NCI-H187 treated with DMSO at 0.1 percent for 48 hours (cell line): ENCODE results near the gene MYLK.

Source experiments
- DNase-seq: peaks from one replicate; lab custom pipeline; 2025; lab: John Stamatoyannopoulos, UW

Gene MYLK

DNA sequence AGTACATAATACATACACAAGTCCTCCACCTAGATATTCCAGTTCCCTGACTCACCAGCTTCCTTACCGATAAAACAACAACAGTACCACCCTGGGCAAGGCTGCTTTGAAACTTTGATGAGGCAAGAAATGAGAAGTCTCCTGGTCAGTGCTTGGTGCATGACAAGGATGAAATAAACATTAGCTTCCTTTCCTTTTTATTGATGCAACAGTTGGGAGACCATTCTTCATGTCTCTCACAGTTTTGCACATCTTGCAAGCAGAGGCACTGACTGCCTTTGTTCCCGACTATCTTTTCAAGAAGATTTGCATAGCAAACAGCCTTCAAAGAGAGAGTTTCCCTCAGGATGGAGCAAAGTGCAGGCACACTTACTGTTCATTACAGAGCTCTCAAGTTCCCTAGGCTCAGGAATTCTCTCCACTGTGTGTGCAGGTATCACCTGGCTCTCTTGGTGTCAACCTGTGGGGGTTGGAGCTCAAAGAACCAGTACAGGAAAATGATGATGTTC, 65.2 kb downstream of the MYLK start:
- DNase-seq, result no peak

DNA sequence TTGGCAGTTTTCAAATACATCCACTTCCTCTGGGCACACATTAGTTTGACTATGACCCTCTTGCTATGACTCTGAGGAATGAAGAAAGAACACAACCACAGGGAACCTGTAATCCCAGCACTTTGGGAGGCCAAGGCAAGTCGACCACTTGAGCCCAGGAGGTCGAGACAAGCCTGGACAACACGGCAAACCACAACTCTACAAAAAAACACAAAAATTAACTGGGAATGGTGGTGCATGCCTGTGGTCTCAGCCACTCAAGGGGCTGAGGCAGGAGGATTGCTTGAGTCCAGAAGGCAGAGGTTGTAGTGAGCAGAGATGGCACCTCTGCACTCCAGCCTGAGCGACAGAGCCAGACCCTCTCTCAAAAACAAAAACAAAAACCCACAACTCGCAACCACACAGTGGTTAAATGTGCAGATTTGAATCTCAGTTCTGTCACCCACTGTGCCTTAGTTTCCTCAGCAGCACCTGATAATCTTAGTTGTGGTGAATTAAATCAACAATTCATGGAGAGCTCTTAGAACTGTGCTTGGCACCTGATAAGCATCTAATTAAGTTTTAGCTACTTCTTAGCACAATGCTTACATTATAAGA, 65.7 kb downstream of the MYLK start:
- DNase-seq, result no peak

GRCh38 chr3:123817413-123817812, 66.7 kb downstream of the MYLK start:
- no peak for DNase-seq

DNA sequence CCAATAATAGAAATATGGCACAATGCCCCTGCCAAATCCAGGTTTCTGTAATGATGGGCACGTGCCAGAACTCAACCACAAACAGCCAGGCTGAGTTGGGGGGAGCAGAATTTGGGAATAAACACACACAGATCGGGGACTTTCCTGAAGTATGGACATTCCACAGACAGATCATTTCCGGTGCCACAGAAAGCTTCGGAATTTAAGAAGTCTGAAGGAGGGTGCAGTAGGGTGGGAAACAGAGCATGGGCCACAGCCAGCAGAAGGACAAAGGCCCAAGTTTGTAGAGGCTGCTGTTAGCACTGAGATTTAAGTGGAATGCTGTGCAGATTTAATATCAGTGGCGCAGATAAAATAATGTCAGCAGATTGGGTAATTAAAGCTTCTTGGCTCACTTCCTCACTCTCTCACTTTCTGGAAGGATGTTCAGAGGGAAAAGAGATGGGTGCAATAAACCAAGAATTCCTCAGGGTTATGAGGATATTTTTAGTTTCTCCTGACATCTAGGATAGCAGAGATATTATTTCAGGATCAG, 67.4 kb downstream of the MYLK start:
- no peak for DNase-seq

DNA sequence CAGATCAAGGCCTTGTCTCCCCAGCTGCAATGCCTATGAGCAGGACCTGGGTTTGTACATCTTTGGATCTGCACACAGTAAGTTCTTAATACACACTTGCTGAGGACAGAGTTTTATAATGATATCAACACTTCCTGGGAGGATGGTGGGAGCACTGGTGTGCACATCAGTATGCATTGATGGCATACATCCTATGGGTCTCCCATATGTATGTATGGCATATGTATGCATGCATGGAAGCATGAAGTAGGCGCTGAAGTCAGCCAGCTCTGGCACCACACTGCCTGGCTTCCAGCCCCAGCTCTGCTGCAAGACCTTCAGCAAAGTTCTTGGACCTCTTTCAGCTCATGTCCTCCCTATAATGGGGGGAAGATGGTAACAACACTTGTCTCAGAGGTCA, 68.2 kb downstream of the MYLK start:
- no peak for DNase-seq

DNA sequence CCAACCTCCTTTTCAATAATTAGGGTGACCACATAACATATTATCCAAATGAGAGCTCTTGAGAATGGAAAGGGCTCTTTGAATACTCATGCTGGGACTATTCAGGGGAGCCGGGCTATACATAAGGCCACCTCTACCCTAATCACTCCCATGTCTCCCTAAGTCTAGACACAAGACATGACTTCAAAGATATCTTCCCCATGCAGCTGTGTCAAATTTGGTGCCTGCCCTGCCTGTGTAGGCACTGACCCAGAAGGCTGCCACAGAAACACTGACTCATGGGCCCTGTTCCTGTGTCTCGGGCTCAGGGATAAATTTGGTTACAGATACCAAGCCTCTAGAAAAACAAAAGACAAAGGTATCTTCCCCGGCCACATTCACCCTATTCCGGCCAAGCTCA, 70.3 kb downstream of the MYLK start:
- no peak for DNase-seq

GRCh38 chr3:123809597-123809996, 74.5 kb downstream of the MYLK start:
- no peak for DNase-seq

DNA sequence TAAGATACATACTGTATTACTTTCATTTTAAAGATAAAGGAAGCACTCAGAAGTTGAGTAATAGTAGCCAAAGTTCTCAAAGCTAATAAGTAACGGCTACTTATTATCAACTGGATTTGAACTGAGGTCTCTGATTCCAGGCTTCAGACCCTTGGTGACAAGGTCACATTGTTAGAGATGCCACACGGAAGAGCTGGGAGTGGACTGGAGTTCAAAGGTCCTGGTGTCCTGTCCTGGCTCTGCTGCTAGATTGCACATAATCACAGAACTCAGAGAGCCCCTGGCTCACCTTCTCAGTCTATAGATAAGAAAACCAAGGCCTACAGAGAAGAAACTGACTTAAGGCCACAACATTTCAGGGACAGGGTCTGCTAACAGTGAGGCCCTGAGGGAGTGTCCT, 75.3 kb downstream of the MYLK start:
- no peak for DNase-seq

DNA sequence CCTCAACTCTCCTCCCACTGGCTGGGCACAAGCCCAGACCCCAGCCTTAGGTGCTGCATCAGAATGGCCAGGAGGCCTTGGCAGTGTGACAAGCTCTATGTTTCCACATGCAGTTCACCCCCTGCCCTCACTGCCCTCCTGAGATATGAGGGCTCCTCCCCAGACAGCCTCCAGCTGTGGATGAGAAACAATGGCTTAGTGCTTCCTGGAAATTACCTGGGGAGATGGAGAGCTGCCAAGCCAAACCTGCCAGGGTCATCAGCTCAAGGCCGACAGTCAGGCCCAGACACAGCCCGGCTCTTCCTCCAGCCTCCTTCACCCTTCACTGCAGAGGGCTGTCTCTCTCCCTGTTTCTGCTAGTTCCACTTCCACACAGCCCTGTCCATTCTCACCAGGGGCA, 76.3 kb downstream of the MYLK start:
- no peak for DNase-seq

DNA sequence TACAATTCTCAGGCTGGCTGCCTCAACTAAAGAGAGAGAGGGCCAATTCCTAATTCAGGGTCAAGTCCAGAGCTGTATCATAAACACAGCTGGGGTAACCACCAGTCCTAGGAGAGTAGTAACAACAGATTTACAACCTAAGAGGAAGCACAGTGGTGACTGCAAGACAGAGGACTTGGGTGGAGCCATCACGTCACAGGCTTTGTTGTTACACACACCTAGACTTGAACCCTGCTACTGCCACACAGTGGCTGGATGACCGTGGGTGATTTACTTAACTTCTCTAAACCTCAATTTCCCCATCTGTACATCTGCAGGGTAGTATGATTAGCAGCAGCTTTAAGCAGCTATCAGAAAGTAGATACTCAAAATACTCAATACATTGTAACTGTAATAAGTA, 78.6 kb downstream of the MYLK start:
- no peak for DNase-seq

DNA sequence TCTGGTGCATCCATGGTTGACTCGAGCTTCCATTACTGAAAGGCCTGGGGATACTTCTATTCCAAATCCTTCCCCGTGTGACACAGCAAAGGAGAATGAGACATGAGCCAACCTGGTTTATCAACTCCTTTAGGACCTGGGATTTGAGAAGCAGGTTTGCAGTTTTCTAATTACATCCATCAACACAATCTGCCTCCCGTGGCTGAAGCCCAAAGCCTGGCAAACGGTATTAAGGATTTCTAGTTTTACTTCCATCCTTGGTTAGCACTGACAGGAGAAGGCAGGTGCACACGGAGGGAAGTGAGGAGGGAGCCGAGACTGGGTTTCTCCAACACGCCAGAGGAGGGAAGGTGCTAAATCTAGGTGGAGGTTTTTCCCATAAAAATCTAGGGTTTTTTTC, 79.0 kb downstream of the MYLK start:
- DNase-seq, result no peak

DNA sequence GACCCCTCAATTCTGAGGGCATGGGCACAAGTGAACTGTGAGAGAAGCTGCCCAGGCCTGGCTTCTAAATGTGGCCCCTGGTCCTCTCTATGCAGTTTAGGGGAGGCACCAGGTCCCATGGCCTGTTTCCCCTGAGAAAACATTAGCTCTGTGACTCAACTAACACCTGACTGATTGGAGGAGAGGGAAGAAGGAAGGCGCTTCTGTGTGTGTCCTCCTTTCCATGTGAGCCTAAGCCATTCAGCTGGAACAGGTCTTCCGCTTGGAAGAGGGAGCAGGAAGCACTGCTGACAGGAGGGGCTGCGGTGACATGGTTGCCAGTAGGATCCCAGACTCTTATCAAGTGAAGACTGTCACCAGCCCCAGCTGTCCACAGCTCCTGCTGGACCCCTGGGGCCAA, 79.5 kb downstream of the MYLK start:
- no peak for DNase-seq

DNA sequence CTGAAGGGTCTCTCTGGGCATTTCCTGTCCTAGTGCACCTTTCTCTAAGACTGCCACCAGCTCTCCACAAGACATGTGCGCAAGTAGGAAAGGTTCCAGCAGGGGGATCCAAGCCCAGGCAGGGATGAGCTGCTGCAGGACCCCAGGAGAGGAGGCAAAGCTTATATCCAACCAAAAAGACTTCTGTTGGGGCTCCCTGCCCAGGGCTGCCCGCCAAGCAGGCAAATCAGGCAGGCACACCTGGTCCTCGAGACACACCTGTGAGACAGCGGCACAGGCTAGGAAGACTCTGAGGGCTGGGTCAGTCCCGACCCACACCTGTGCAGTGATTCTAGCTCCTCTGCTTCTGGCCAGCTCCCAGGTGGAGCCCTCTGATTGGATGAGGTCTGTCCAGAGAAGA, 80.6 kb downstream of the MYLK start:
- no peak for DNase-seq

- DNase-seq, result no peak
Observed at GRCh38 chr3:123802007-123802625, 82.0 kb downstream of the MYLK start.

- DNase-seq, result no peak
Observed at GRCh38 chr3:123801474-123801873, 82.7 kb downstream of the MYLK start.

DNA sequence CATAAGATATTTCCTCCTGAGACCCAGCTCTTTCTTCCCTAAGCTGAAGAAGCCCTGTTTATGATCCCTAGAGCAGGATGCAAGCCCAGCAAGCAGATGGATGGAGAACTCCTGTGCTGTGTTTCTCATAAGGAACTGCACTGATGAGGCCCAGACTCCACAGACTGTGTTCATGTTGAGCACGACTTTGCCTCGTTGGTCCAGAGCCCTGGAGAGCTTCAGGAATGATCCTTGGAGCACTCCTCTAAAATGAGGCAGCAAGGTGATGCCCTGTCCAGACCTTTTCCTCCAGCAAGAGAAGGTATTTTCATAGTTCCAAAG, 83.8 kb downstream of the MYLK start:
- no peak for DNase-seq

DNA sequence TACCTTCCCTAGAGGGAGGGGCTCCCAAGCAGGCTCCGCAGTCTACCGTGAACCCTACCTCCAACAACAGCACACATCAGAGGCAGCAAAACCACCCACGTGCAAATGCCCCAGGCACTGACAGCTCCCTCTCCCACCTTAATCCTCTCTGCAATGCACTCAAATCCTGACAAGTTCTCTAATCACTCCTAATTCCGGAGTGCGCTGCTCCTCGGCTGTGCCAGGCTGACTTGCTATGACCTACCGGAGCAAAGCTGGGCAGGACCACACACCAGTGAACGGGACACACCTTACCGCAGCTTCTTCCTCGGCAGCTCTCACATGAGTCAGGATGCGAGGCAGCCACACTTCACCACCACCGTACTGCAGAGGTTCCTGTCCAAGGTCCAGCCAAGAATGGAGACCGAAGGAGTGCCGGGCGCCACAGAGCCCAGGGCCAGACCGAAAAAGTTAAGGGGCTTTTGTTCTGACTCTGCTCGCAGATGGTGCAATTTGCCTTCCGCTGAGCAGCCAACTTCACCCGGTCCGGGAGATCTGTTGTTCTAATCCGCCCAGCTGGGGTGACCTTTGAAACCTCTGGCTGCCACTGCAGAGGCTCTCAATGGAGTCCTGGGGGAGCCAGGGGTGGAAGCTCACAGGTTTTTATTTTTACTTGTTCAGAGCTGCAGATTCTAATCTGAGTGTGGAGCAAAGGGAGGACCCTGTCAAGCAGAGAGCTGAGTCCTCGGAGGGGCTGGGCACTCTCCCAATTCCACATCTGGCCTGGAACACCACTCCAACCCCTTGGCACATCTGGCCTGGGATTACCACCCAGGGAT, 84.4 kb downstream of the MYLK start:
- no peak for DNase-seq

DNA sequence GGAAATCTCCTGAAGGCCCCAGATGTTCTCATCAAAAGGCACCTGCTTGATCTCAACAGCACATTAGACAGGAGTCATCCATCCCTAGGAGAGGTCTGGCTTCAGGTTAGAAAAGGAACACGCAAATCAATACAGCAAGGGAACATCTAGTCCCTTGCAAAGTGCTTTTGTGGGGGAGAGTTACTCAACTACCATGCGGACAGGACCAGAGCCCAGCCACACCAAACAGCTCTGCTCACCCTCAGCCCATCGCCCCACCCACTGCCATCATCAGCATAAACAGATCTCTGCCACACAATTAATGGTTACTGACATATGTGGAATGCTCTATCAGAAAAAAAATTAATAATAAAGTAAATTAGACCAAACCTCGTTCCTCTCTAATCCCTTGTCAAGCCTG, 85.6 kb downstream of the MYLK start:
- DNase-seq, result no peak

- no peak for DNase-seq
Observed at GRCh38 chr3:123795471-123796251, 88.5 kb downstream of the MYLK start.

GRCh38 chr3:123793425-123793824, 90.7 kb downstream of the MYLK start:
- no peak for DNase-seq

GRCh38 chr3:123792473-123793201, 91.5 kb downstream of the MYLK start:
- DNase-seq, result no peak

- DNase-seq, result no peak
Observed at GRCh38 chr3:123791898-123792297, 92.2 kb downstream of the MYLK start.
